H1 (cell line): ENCODE measurements around the gene GCM1. TPM values are rescaled to one million over a fixed set of nuclear protein-coding genes. Genes with fewer than 3 reads are reported as not detected.

Source experiments
- CEBPB ChIP-seq: IDR thresholded peaks from 2 replicates; pipeline ENCODE4 v1.6.1; 2012; ENCODE audit warnings: low read depth, low read length
- POU5F1 ChIP-seq: IDR thresholded peaks from 2 replicates; pipeline ENCODE4 v1.6.1; 2011; ENCODE audit warnings: low read depth, mild to moderate bottlenecking, low read length, moderate library complexity
- TEAD4 ChIP-seq: IDR thresholded peaks from 2 replicates; pipeline ENCODE4 v1.6.1; 2012; ENCODE audit warnings: low read depth, low read length, inconsistent platforms, mixed read lengths
- polyA plus RNA-seq, 7 experiments: library from polyadenylated mRNA; depleted of rRNA in 3 of 7; stranded (reverse) in 5 of 7; unstranded in 2 of 7; fragments of >200 nt in 5 of 7; fragments of 200-250 nt in 2 of 7; gene quantifications; 1 replicate in 5 of 7; 2 replicates in 1 of 7; 4 replicates in 1 of 7; pipeline versions ENCODE4 v1.2.1 to v1.2.3, GENCODE V29; 2011 to 2013; ENCODE audit warnings: missing spikeins in 2 of 7, mixed read lengths in 2 of 7
- total RNA-seq: library from RNA; stranded (reverse); fragmentation: NEBNext Ultra II Directional; extraction: Animal tissue kit (Norgen Biotek cat#: 25700); gene quantifications from 2 replicates; pipeline ENCODE4 v1.2.1, GENCODE V29; 2021
- TF ChIP-seq, protein P1 (sequence below): fragments of 300-600 bp; sonication (generic); IDR thresholded peaks from 2 replicates; pipeline ENCODE4 v1.7.1; 2012; ENCODE audit warnings: low read length, moderate library complexity, mild to moderate bottlenecking, inconsistent platforms; ENCODE audit not compliant: insufficient replicate concordance

The GCM1 gene
- total and polyA plus RNA-seq, 2 of the 8 experiments (the other 6 are each of a cell fraction or from before 2014, with no cell fraction given): not detected

DNA sequence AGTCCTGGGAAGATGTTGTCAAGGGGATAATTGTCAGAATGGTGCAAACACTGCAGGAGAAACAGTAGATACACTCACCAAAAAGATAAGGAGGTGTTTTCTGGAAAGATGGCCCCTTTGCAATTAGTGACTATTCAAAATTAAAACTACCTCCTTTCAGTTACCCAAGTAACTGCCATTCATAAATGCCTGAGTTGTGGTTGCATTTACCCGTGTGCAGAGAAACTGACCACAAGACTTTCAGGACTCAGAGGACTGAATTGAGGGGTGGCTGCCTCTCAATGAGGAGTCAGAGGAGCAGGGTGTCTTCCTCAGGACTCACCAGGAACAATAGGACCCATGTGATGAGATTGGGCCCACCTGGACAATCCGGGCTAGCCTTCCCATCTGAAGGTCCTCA, 39.0 kb downstream of the GCM1 start (continued):
- TF ChIP-seq, protein P1, sequence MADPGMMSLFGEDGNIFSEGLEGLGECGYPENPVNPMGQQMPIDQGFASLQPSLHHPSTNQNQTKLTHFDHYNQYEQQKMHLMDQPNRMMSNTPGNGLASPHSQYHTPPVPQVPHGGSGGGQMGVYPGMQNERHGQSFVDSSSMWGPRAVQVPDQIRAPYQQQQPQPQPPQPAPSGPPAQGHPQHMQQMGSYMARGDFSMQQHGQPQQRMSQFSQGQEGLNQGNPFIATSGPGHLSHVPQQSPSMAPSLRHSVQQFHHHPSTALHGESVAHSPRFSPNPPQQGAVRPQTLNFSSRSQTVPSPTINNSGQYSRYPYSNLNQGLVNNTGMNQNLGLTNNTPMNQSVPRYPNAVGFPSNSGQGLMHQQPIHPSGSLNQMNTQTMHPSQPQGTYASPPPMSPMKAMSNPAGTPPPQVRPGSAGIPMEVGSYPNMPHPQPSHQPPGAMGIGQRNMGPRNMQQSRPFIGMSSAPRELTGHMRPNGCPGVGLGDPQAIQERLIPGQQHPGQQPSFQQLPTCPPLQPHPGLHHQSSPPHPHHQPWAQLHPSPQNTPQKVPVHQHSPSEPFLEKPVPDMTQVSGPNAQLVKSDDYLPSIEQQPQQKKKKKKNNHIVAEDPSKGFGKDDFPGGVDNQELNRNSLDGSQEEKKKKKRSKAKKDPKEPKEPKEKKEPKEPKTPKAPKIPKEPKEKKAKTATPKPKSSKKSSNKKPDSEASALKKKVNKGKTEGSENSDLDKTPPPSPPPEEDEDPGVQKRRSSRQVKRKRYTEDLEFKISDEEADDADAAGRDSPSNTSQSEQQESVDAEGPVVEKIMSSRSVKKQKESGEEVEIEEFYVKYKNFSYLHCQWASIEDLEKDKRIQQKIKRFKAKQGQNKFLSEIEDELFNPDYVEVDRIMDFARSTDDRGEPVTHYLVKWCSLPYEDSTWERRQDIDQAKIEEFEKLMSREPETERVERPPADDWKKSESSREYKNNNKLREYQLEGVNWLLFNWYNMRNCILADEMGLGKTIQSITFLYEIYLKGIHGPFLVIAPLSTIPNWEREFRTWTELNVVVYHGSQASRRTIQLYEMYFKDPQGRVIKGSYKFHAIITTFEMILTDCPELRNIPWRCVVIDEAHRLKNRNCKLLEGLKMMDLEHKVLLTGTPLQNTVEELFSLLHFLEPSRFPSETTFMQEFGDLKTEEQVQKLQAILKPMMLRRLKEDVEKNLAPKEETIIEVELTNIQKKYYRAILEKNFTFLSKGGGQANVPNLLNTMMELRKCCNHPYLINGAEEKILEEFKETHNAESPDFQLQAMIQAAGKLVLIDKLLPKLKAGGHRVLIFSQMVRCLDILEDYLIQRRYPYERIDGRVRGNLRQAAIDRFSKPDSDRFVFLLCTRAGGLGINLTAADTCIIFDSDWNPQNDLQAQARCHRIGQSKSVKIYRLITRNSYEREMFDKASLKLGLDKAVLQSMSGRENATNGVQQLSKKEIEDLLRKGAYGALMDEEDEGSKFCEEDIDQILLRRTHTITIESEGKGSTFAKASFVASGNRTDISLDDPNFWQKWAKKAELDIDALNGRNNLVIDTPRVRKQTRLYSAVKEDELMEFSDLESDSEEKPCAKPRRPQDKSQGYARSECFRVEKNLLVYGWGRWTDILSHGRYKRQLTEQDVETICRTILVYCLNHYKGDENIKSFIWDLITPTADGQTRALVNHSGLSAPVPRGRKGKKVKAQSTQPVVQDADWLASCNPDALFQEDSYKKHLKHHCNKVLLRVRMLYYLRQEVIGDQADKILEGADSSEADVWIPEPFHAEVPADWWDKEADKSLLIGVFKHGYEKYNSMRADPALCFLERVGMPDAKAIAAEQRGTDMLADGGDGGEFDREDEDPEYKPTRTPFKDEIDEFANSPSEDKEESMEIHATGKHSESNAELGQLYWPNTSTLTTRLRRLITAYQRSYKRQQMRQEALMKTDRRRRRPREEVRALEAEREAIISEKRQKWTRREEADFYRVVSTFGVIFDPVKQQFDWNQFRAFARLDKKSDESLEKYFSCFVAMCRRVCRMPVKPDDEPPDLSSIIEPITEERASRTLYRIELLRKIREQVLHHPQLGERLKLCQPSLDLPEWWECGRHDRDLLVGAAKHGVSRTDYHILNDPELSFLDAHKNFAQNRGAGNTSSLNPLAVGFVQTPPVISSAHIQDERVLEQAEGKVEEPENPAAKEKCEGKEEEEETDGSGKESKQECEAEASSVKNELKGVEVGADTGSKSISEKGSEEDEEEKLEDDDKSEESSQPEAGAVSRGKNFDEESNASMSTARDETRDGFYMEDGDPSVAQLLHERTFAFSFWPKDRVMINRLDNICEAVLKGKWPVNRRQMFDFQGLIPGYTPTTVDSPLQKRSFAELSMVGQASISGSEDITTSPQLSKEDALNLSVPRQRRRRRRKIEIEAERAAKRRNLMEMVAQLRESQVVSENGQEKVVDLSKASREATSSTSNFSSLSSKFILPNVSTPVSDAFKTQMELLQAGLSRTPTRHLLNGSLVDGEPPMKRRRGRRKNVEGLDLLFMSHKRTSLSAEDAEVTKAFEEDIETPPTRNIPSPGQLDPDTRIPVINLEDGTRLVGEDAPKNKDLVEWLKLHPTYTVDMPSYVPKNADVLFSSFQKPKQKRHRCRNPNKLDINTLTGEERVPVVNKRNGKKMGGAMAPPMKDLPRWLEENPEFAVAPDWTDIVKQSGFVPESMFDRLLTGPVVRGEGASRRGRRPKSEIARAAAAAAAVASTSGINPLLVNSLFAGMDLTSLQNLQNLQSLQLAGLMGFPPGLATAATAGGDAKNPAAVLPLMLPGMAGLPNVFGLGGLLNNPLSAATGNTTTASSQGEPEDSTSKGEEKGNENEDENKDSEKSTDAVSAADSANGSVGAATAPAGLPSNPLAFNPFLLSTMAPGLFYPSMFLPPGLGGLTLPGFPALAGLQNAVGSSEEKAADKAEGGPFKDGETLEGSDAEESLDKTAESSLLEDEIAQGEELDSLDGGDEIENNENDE: no peak
- TF ChIP-seq CEBPB (no peak), POU5F1 (no peak), TEAD4 (no peak)
- TF ChIP-seq, all 59 proteins: peak for 0
